Adipocyte (in vitro differentiated cells): ENCODE data around the gene PDE3A.

Experiments
- DNase-seq: peaks from one replicate; pipeline ENCODE4 v3.0.0-alpha.2; 2015; ENCODE audit warnings: low read depth
- H3K27me3 ChIP-seq: replicated peaks from 2 replicates; pipeline ENCODE4 v1.7.0; 2013; ENCODE audit warnings: mild to moderate bottlenecking, low read length, moderate library complexity; ENCODE audit not compliant: control insufficient read depth, insufficient read depth
- H3K36me3 ChIP-seq: 2 replicates; pipeline ENCODE4 v1.7.0; 2013; ENCODE audit warnings: low read length, mild to moderate bottlenecking, moderate library complexity; ENCODE audit not compliant: control insufficient read depth, insufficient read depth, severe bottlenecking
- H3K4me1 ChIP-seq: 2 replicates; pipeline ENCODE4 v1.7.0; 2013; ENCODE audit warnings: mild to moderate bottlenecking, low read length, moderate library complexity; ENCODE audit not compliant: control insufficient read depth, insufficient read depth
- H3K4me3 ChIP-seq: 2 replicates; pipeline ENCODE4 v1.7.0; 2013; ENCODE audit warnings: mild to moderate bottlenecking, low read length, moderate library complexity
- H3K9ac ChIP-seq: 2 replicates; pipeline ENCODE4 v1.7.0; 2013; ENCODE audit warnings: mild to moderate bottlenecking, low read length, moderate library complexity
- H3K9me3 ChIP-seq: 2 replicates; pipeline ENCODE4 v1.7.0; 2013; ENCODE audit warnings: mild to moderate bottlenecking, low read length, moderate library complexity; ENCODE audit not compliant: control insufficient read depth

PDE3A gene

GRCh38 chr12:20403230-20403629, 34.9 kb downstream of the PDE3A start:
- H3K9me3 ChIP-seq = no peaks in the 10 kb centered on the region
- no peak overlapping the region for H3K9ac ChIP-seq
- H3K36me3 ChIP-seq = no peaks in the 10 kb centered on the region
- H3K4me3 ChIP-seq = no peak overlapping the region
- H3K4me1 ChIP-seq = no peaks in the 10 kb centered on the region
- H3K27me3 ChIP-seq = no peaks in the 10 kb centered on the region
- DNase-seq = no peak

- Histone ChIP-seq H3K4me3 (no peak overlapping the region), H3K4me1 (peaks cover 6% of the 10 kb centered on the region), H3K9ac (no peak overlapping the region), H3K27me3 (no peaks in the 10 kb centered on the region), H3K36me3 (no peaks in the 10 kb centered on the region), H3K9me3 (no peaks in the 10 kb centered on the region)
- peak; percentile 29 for DNase-seq
Observed at GRCh38 chr12:20404576-20405346, 36.4 kb downstream of the PDE3A start.

- DNase-seq = peak; percentile 43
- Histone ChIP-seq H3K9me3 (no peaks in the 10 kb centered on the region), H3K4me3 (peak overlapping the region; percentile 14), H3K36me3 (no peaks in the 10 kb centered on the region), H3K4me1 (peaks cover 11% of the 10 kb centered on the region), H3K9ac (no peak overlapping the region), H3K27me3 (no peaks in the 10 kb centered on the region)
Observed at GRCh38 chr12:20409607-20410377, 41.5 kb downstream of the PDE3A start.

GRCh38 chr12:20410734-20411133, 42.4 kb downstream of the PDE3A start:
- Histone ChIP-seq H3K4me3 (no peak overlapping the region), H3K4me1 (peaks cover 11% of the 10 kb centered on the region), H3K36me3 (no peaks in the 10 kb centered on the region), H3K9ac (no peak overlapping the region), H3K27me3 (no peaks in the 10 kb centered on the region), H3K9me3 (no peaks in the 10 kb centered on the region)
- DNase-seq = no peak

GRCh38 chr12:20411345-20411744, 43.0 kb downstream of the PDE3A start:
- H3K4me1 ChIP-seq = peaks cover 11% of the 10 kb centered on the region
- H3K9ac ChIP-seq = no peak overlapping the region
- no peak for DNase-seq
- no peaks in the 10 kb centered on the region for H3K36me3 ChIP-seq
- H3K27me3 ChIP-seq = no peaks in the 10 kb centered on the region
- no peaks in the 10 kb centered on the region for H3K9me3 ChIP-seq
- no peak overlapping the region for H3K4me3 ChIP-seq

GRCh38 chr12:20415028-20415427, 46.7 kb downstream of the PDE3A start:
- no peaks in the 10 kb centered on the region for H3K27me3 ChIP-seq
- no peak for DNase-seq
- H3K9ac ChIP-seq = no peak overlapping the region
- peaks cover 3% of the 10 kb centered on the region for H3K4me1 ChIP-seq
- peak overlapping the region; percentile 29 for H3K4me3 ChIP-seq
- no peaks in the 10 kb centered on the region for H3K36me3 ChIP-seq
- no peaks in the 10 kb centered on the region for H3K9me3 ChIP-seq

- no peaks in the 10 kb centered on the region for H3K27me3 ChIP-seq
- H3K4me3 ChIP-seq = no peak overlapping the region
Observed at GRCh38 chr12:20415641-20416040, 47.3 kb downstream of the PDE3A start.

GRCh38 chr12:20420557-20420956, 52.2 kb downstream of the PDE3A start:
- peak; percentile 26 for DNase-seq
- H3K4me3 ChIP-seq = no peak overlapping the region

More at GRCh38 chr12:20415641-20416040, 47.3 kb downstream of the PDE3A start:
- no peaks in the 10 kb centered on the region for H3K4me1 ChIP-seq
- DNase-seq = no peak
- H3K9me3 ChIP-seq = no peaks in the 10 kb centered on the region
- no peak overlapping the region for H3K9ac ChIP-seq
- no peaks in the 10 kb centered on the region for H3K36me3 ChIP-seq

GRCh38 chr12:20421421-20421820, 53.1 kb downstream of the PDE3A start:
- H3K9ac ChIP-seq = no peak overlapping the region
- H3K27me3 ChIP-seq = no peaks in the 10 kb centered on the region
- no peak overlapping the region for H3K4me3 ChIP-seq
- no peaks in the 10 kb centered on the region for H3K36me3 ChIP-seq
- peaks cover 8% of the 10 kb centered on the region for H3K4me1 ChIP-seq
- H3K9me3 ChIP-seq = no peaks in the 10 kb centered on the region
- DNase-seq = no peak

More at GRCh38 chr12:20420557-20420956, 52.2 kb downstream of the PDE3A start:
- no peak overlapping the region for H3K9ac ChIP-seq
- H3K36me3 ChIP-seq = no peaks in the 10 kb centered on the region
- no peaks in the 10 kb centered on the region for H3K27me3 ChIP-seq
- peaks cover 2% of the 10 kb centered on the region for H3K4me1 ChIP-seq
- no peaks in the 10 kb centered on the region for H3K9me3 ChIP-seq

- Histone ChIP-seq H3K27me3 (no peaks in the 10 kb centered on the region), H3K4me1 (peaks cover 10% of the 10 kb centered on the region), H3K9me3 (no peaks in the 10 kb centered on the region), H3K4me3 (no peak overlapping the region), H3K36me3 (no peaks in the 10 kb centered on the region), H3K9ac (no peak overlapping the region)
- no peak for DNase-seq
Observed at GRCh38 chr12:20423557-20423956, 55.2 kb downstream of the PDE3A start.

GRCh38 chr12:20424841-20425240, 56.5 kb downstream of the PDE3A start:
- H3K4me3 ChIP-seq = no peak overlapping the region
- no peaks in the 10 kb centered on the region for H3K36me3 ChIP-seq
- DNase-seq = no peak
- H3K27me3 ChIP-seq = no peaks in the 10 kb centered on the region
- peaks cover 10% of the 10 kb centered on the region for H3K4me1 ChIP-seq
- H3K9me3 ChIP-seq = no peaks in the 10 kb centered on the region
- no peak overlapping the region for H3K9ac ChIP-seq
